ENCODE results near the gene ANKRD39. TPM values are rescaled to one million over a fixed set of nuclear protein-coding genes. Genes with fewer than 3 reads are reported as not detected.

The ANKRD39 gene
- total RNA-seq, 1 donor from 2014 or later = 5.7 TPM

Small RNA genes within 50 kb of the gene (small RNA-seq; reads per million reads assigned to genes)
- 0.08 reads per million for gene MIR3127

Other genes with a start within 250 kb of the ANKRD39 start
- 22.0 TPM for gene KANSL3, start 219.7 kb downstream of the ANKRD39 start, total RNA-seq
- gene FER1L5, start 215.3 kb downstream of the ANKRD39 start, total RNA-seq = 0.41 TPM
- 23.6 TPM for gene LMAN2L, start 118.0 kb downstream of the ANKRD39 start, total RNA-seq
- gene CNNM4, start 97.1 kb downstream of the ANKRD39 start, total RNA-seq = 5.3 TPM
- gene CNNM3, start 41.7 kb downstream of the ANKRD39 start, total RNA-seq = 11.8 TPM
- gene ANKRD23, start 14.0 kb downstream of the ANKRD39 start, total RNA-seq = 4.1 TPM
- 52.6 TPM for gene SEMA4C, start 12.1 kb upstream of the ANKRD39 start, total RNA-seq
- not detected for gene FAM178B, start 128.6 kb upstream of the ANKRD39 start, total RNA-seq
- gene FAHD2B, start 236.9 kb upstream of the ANKRD39 start, total RNA-seq = 5.3 TPM

Data from frontal cortex (tissue), 1 donor.